GM12892 (cell line): ENCODE measurements around the gene ARMC3.
"Not testable (repeated sequence)": the region's sequence is repeated elsewhere in the genome, so short reads cannot be mapped to it uniquely, and the experiment has no call there.

ENCODE experiments used
- DNase-seq: peaks from one replicate; pipeline ENCODE4 v3.0.0; 2011; ENCODE audit not compliant: insufficient read length
- FAIRE-seq: peaks from 2 replicates; lab custom pipeline; 2011; peaks lifted over from hg19 to GRCh38; lab: Jason Lieb, UNC
- POLR2A ChIP-seq: IDR thresholded peaks from 2 replicates; pipeline ENCODE4 v1.6.1; 2011; ENCODE audit warnings: low read depth, low read length, control low read depth
- POLR2AphosphoS5 ChIP-seq: IDR thresholded peaks from 2 replicates; pipeline ENCODE4 v1.6.1; 2011; ENCODE audit warnings: low read depth, low read length, control low read depth
- TAF1 ChIP-seq: IDR thresholded peaks from 2 replicates; pipeline ENCODE4 v1.6.1; 2011; ENCODE audit warnings: low read depth, mild to moderate bottlenecking, control low read depth, low read length, borderline replicate concordance

The ARMC3 gene

GRCh38 chr10:23063045-23063972 lies 135.5 kb downstream of the ARMC3 start:
- TF ChIP-seq POLR2AphosphoS5: no peak
- no peak for TF ChIP-seq POLR2A
- TF ChIP-seq TAF1: no peak
- DNase-seq: no peak
- no peak for FAIRE-seq

- no peak for FAIRE-seq
- DNase-seq: no peak
- TF ChIP-seq POLR2AphosphoS5: no peak
- TF ChIP-seq TAF1: no peak
- TF ChIP-seq POLR2A: no peak
Observed at GRCh38 chr10:23063973-23064812, 136.3 kb downstream of the ARMC3 start.

- not testable (repeated sequence) for FAIRE-seq, DNase-seq
Observed at GRCh38 chr10:23064813-23065114, 136.9 kb downstream of the ARMC3 start.

GRCh38 chr10:23065181-23065948 lies 137.5 kb downstream of the ARMC3 start:
- DNase-seq (no peak), FAIRE-seq (no peak)
- no peak for TF ChIP-seq POLR2AphosphoS5

GRCh38 chr10:23067337-23067736 lies 139.5 kb downstream of the ARMC3 start:
- no peak for DNase-seq
- no peak for TF ChIP-seq POLR2AphosphoS5
- no peak for TF ChIP-seq POLR2A
- no peak for TF ChIP-seq TAF1
- no peak for FAIRE-seq

DNA sequence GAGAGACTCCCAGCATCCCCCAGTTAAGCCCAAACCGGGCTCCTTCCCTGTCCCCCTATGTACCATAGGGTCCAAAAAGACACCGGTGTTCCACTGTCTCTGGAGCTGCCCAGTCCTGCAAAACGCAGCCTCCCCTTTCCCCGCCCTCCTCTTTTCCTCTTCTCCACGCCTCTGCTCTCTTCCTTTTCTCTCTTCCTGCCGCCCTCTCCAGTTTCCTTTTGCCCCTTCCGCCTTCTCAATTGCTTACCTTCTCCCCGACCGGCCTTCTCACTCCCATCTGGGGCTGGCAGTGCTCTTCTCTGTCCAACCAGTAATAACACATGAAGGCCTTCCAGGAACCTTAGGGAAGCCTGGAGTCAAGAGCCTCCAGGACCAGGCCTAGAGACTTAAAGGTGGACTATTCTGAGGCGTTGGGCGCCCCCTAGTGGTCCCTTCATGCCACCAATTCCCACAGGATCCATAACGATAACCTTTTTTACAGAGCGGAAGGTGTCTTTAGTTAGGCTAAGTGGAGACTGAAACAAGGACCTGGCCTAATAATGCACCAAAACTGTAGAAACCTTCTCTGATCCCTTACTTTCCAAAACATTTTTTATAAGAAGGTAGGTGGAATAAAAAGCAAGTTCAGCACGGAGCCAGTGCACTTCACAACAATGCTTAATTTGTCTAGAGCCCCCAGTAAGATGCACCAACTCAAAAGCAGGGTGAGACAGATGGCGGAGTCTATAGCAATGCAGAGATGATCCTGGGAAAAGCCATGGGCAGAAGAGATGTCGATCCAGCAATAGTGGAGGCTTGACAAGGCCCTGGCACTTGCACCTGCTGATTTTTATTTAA lies 140.3 kb downstream of the ARMC3 start:
- peak; percentile 70 for FAIRE-seq
- peak; percentile 33 for DNase-seq
- TF ChIP-seq TAF1: no peak
- no peak for TF ChIP-seq POLR2AphosphoS5
- no peak for TF ChIP-seq POLR2A

GRCh38 chr10:23069019-23069815 lies 141.4 kb downstream of the ARMC3 start:
- DNase-seq: no peak
- TF ChIP-seq POLR2AphosphoS5 (no peak), POLR2A (no peak), TAF1 (no peak)
- FAIRE-seq: no peak

- DNase-seq, FAIRE-seq: not testable (repeated sequence)
Observed at GRCh38 chr10:23070092-23070912, 142.4 kb downstream of the ARMC3 start.

- no peak for TF ChIP-seq POLR2A
- TF ChIP-seq POLR2AphosphoS5: no peak
- TF ChIP-seq TAF1: no peak
- FAIRE-seq (peak; percentile 89), DNase-seq (no peak)
Observed at GRCh38 chr10:23070913-23071218, 143.0 kb downstream of the ARMC3 start.

- FAIRE-seq, DNase-seq: not testable (repeated sequence)
Observed at GRCh38 chr10:23072593-23072992, 144.7 kb downstream of the ARMC3 start.
